ENCODE measurements around the gene RDX. TPM values are rescaled to one million over a fixed set of nuclear protein-coding genes. Genes with fewer than 3 reads are reported as not detected.
"Not testable (repeated sequence)": the region's sequence is repeated elsewhere in the genome, so short reads cannot be mapped to it uniquely, and the experiment has no call there.

RDX gene
- total and polyA plus RNA-seq, 4 donors = 22.6 to 144 (median 71.1) TPM

- DNase-seq (no peak), ATAC-seq (ENCODE audit: low FRiP score) (no peak)
- Histone ChIP-seq H3K36me3 (ENCODE audit: control insufficient read depth in 1 of 2, insufficient read depth in 2 of 2, low read length in 1 of 2) (no peaks in the 10 kb centered on the region), H3K4me1 (ENCODE audit: control insufficient read depth in 1 of 2, insufficient read depth in 2 of 2, low read length in 2 of 2) (peaks cover 0 to 1% of the 10 kb centered on the region in 2 donors), H3K27ac (ENCODE audit: low read depth in 1 of 2, low read length in 2 of 2) (no peak overlapping the region), H3K27me3 (ENCODE audit: control insufficient read depth in 1 of 2, insufficient read depth in 2 of 2, low read length in 1 of 2) (no peaks in the 10 kb centered on the region), H3K9me3 (ENCODE audit: control insufficient read depth, low read length) (no peaks in the 10 kb centered on the region), H3K4me3 (ENCODE audit: low read length in 2 of 2) (no peak overlapping the region)
- WGBS, 2 donors = 94 to 97% methylated on average over 7 of the region's 7 CpGs
- intact Hi-C loops (cut with DNase I) = loop anchor here in 1 of 2 donors (10.0 kb wide), 2 partner anchors 84 to 134 kb away; partner anchors contain the start of gene FDX1
Observed at GRCh38 chr11:110290591-110291334, 5.7 kb downstream of the RDX start.

GRCh38 chr11:110289472-110289871 is 6.9 kb downstream of the RDX start:
- Histone ChIP-seq H3K36me3 (ENCODE audit: control insufficient read depth in 1 of 2, insufficient read depth in 2 of 2, low read length in 1 of 2) (no peaks in the 10 kb centered on the region), H3K9me3 (ENCODE audit: control insufficient read depth, low read length) (no peaks in the 10 kb centered on the region), H3K4me3 (ENCODE audit: low read length in 2 of 2) (no peak overlapping the region), H3K4me1 (ENCODE audit: control insufficient read depth in 1 of 2, insufficient read depth in 2 of 2, low read length in 2 of 2) (peaks cover 0 to 1% of the 10 kb centered on the region in 2 donors), H3K27me3 (ENCODE audit: control insufficient read depth in 1 of 2, insufficient read depth in 2 of 2, low read length in 1 of 2) (no peaks in the 10 kb centered on the region), H3K27ac (ENCODE audit: low read depth in 1 of 2, low read length in 2 of 2) (no peak overlapping the region)
- 74% methylated on average over 10 of the region's 10 CpGs for WGBS, 2 donors
- no peak for ATAC-seq (ENCODE audit: low FRiP score)
- intact Hi-C loops (cut with DNase I) = no loop called here
- no peak for DNase-seq

GRCh38 chr11:110287537-110287936 is 8.9 kb downstream of the RDX start:
- intact Hi-C loops (cut with DNase I) = no loop called here
- no peak for DNase-seq
- ATAC-seq (ENCODE audit: low FRiP score) = no peak
- Histone ChIP-seq H3K27ac (ENCODE audit: low read depth in 1 of 2, low read length in 2 of 2) (no peak overlapping the region), H3K4me1 (ENCODE audit: control insufficient read depth in 1 of 2, insufficient read depth in 2 of 2, low read length in 2 of 2) (peaks cover 0 to 1% of the 10 kb centered on the region in 2 donors), H3K27me3 (ENCODE audit: control insufficient read depth in 1 of 2, insufficient read depth in 2 of 2, low read length in 1 of 2) (no peaks in the 10 kb centered on the region), H3K9me3 (ENCODE audit: control insufficient read depth, low read length) (no peaks in the 10 kb centered on the region), H3K36me3 (ENCODE audit: control insufficient read depth in 1 of 2, insufficient read depth in 2 of 2, low read length in 1 of 2) (no peaks in the 10 kb centered on the region), H3K4me3 (ENCODE audit: low read length in 2 of 2) (no peak overlapping the region)
- WGBS, 2 donors = 93 to 98% methylated on average over 1 of the region's 1 CpG

- DNase-seq (no peak), ATAC-seq (ENCODE audit: low FRiP score) (no peak)
- no peaks in the 10 kb centered on the region for H3K36me3 ChIP-seq (ENCODE audit: control insufficient read depth in 1 of 2, insufficient read depth in 2 of 2, low read length in 1 of 2)
- H3K27me3 ChIP-seq (ENCODE audit: control insufficient read depth in 1 of 2, insufficient read depth in 2 of 2, low read length in 1 of 2) = no peaks in the 10 kb centered on the region
- intact Hi-C loops (cut with DNase I) = no loop called here
- H3K4me3 ChIP-seq (ENCODE audit: low read length in 2 of 2) = no peak overlapping the region
- no peaks in the 10 kb centered on the region for H3K9me3 ChIP-seq (ENCODE audit: control insufficient read depth, low read length)
- H3K4me1 ChIP-seq (ENCODE audit: control insufficient read depth in 1 of 2, insufficient read depth in 2 of 2, low read length in 2 of 2) = peaks cover 0 to 1% of the 10 kb centered on the region in 2 donors
- no peak overlapping the region for H3K27ac ChIP-seq (ENCODE audit: low read depth in 1 of 2, low read length in 2 of 2)
- 59 to 65% methylated on average over 4 of the region's 4 CpGs for WGBS, 2 donors
Observed at GRCh38 chr11:110286298-110287040, 9.9 kb downstream of the RDX start.

- H3K36me3 ChIP-seq (ENCODE audit: control insufficient read depth in 1 of 2, insufficient read depth in 2 of 2, low read length in 1 of 2) = no peaks in the 10 kb centered on the region
- H3K27me3 ChIP-seq (ENCODE audit: control insufficient read depth in 1 of 2, insufficient read depth in 2 of 2, low read length in 1 of 2) = no peaks in the 10 kb centered on the region
- 85 to 87% methylated on average over 4 of the region's 4 CpGs for WGBS, 2 donors
- no peaks in the 10 kb centered on the region for H3K9me3 ChIP-seq (ENCODE audit: control insufficient read depth, low read length)
- ATAC-seq (ENCODE audit: low FRiP score) (no peak), DNase-seq (no peak)
- no peak overlapping the region for H3K27ac ChIP-seq (ENCODE audit: low read depth in 1 of 2, low read length in 2 of 2)
- peaks cover 0 to 1% of the 10 kb centered on the region in 2 donors for H3K4me1 ChIP-seq (ENCODE audit: control insufficient read depth in 1 of 2, insufficient read depth in 2 of 2, low read length in 2 of 2)
- intact Hi-C loops (cut with DNase I) = no loop called here
- H3K4me3 ChIP-seq (ENCODE audit: low read length in 2 of 2) = no peak overlapping the region
Observed at GRCh38 chr11:110283862-110284261, 12.6 kb downstream of the RDX start.

- 98 to 99% methylated on average over 4 of the region's 4 CpGs for WGBS, 2 donors
- ATAC-seq (ENCODE audit: low FRiP score); H3K9me3 ChIP-seq (ENCODE audit: control insufficient read depth, low read length); intact Hi-C loops (cut with DNase I); H3K27ac ChIP-seq (ENCODE audit: low read depth in 1 of 2, low read length in 2 of 2); DNase-seq; H3K36me3 ChIP-seq (ENCODE audit: control insufficient read depth in 1 of 2, insufficient read depth in 2 of 2, low read length in 1 of 2); H3K4me3 ChIP-seq (ENCODE audit: low read length in 2 of 2); H3K4me1 ChIP-seq (ENCODE audit: control insufficient read depth in 1 of 2, insufficient read depth in 2 of 2, low read length in 2 of 2); H3K27me3 ChIP-seq (ENCODE audit: control insufficient read depth in 1 of 2, insufficient read depth in 2 of 2, low read length in 1 of 2): not testable (repeated sequence)
Observed at GRCh38 chr11:110280595-110280994, 15.8 kb downstream of the RDX start.

- DNase-seq (no peak), ATAC-seq (ENCODE audit: low FRiP score) (no peak)
- intact Hi-C loops (cut with DNase I) = no loop called here
- Histone ChIP-seq H3K36me3 (ENCODE audit: control insufficient read depth in 1 of 2, insufficient read depth in 2 of 2, low read length in 1 of 2) (no peaks in the 10 kb centered on the region), H3K9me3 (ENCODE audit: control insufficient read depth, low read length) (no peaks in the 10 kb centered on the region), H3K4me1 (ENCODE audit: control insufficient read depth in 1 of 2, insufficient read depth in 2 of 2, low read length in 2 of 2) (no peaks in the 10 kb centered on the region), H3K4me3 (ENCODE audit: low read length in 2 of 2) (no peak overlapping the region), H3K27ac (ENCODE audit: low read depth in 1 of 2, low read length in 2 of 2) (no peak overlapping the region), H3K27me3 (ENCODE audit: control insufficient read depth in 1 of 2, insufficient read depth in 2 of 2, low read length in 1 of 2) (no peaks in the 10 kb centered on the region)
Observed at GRCh38 chr11:110279881-110280280, 16.5 kb downstream of the RDX start.

- intact Hi-C loops (cut with DNase I) = no loop called here
- Histone ChIP-seq H3K27me3 (ENCODE audit: control insufficient read depth in 1 of 2, insufficient read depth in 2 of 2, low read length in 1 of 2) (no peaks in the 10 kb centered on the region), H3K27ac (ENCODE audit: low read depth in 1 of 2, low read length in 2 of 2) (no peak overlapping the region), H3K4me1 (ENCODE audit: control insufficient read depth in 1 of 2, insufficient read depth in 2 of 2, low read length in 2 of 2) (no peaks in the 10 kb centered on the region), H3K9me3 (ENCODE audit: control insufficient read depth, low read length) (no peaks in the 10 kb centered on the region), H3K36me3 (ENCODE audit: control insufficient read depth in 1 of 2, insufficient read depth in 2 of 2, low read length in 1 of 2) (peaks cover 0 to 4% of the 10 kb centered on the region in 2 donors), H3K4me3 (ENCODE audit: low read length in 2 of 2) (no peak overlapping the region)
- DNase-seq = no peak
- WGBS, 2 donors = 87% methylated on average over 2 of the region's 2 CpGs
- ATAC-seq (ENCODE audit: low FRiP score) = no peak
Observed at GRCh38 chr11:110272919-110273318, 23.5 kb downstream of the RDX start.

- ATAC-seq (ENCODE audit: low FRiP score) (no peak), DNase-seq (no peak)
- H3K27ac ChIP-seq (ENCODE audit: low read depth in 1 of 2, low read length in 2 of 2) = no peak overlapping the region
- H3K27me3 ChIP-seq (ENCODE audit: control insufficient read depth in 1 of 2, insufficient read depth in 2 of 2, low read length in 1 of 2) = no peaks in the 10 kb centered on the region
- WGBS, 2 donors = 95 to 96% methylated on average over 7 of the region's 7 CpGs
- no peak overlapping the region for H3K4me3 ChIP-seq (ENCODE audit: low read length in 2 of 2)
- H3K36me3 ChIP-seq (ENCODE audit: control insufficient read depth in 1 of 2, insufficient read depth in 2 of 2, low read length in 1 of 2) = peaks cover 0 to 4% of the 10 kb centered on the region in 2 donors
- no peaks in the 10 kb centered on the region for H3K9me3 ChIP-seq (ENCODE audit: control insufficient read depth, low read length)
- no peaks in the 10 kb centered on the region for H3K4me1 ChIP-seq (ENCODE audit: control insufficient read depth in 1 of 2, insufficient read depth in 2 of 2, low read length in 2 of 2)
- intact Hi-C loops (cut with DNase I) = no loop called here
Observed at GRCh38 chr11:110269996-110270395, 26.4 kb downstream of the RDX start.
